Activated CD4-positive, alpha-beta T cell treated with anti-CD3 and anti-CD28 coated beads for 4 hours (primary cell): ENCODE measurements around the gene CGB8.
A peak's percentile ranks its signal among the peaks of the same experiment; 100 is the strongest.
"Not testable (repeated sequence)": the region's sequence is repeated elsewhere in the genome, so short reads cannot be mapped to it uniquely, and the experiment has no call there.

Experiments used
- DNase-seq, 2 donors: peaks; one replicate each; pipeline ENCODE4 v3.0.0-alpha.2; 2020

The CGB8 gene

DNA sequence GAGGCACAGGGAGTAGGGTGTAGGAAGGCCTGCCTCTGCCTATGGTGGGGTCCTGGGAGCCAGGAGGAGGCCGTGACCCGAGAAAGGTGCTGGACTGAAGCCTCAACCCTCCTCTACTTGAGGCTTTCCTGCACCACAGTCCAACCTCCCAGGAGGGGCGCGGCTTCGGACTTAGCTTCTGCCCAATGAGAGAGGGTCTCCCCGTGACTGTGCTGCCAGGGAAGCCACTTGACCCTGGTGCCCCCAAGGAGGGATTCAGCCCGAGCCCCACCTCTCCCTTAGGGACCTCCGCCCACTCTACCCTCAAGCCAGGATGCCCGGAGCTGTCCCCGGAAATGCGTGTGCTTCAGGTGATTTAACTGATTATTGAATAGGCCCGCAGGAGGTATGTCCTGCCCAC lies at the start of gene CGB8:
TSS of gene CGB8 (minus strand) at position 101 of the 400 bp plus-strand sequence. CDS start 372 bp downstream, outside the sequence.
- not testable (repeated sequence) for DNase-seq

DNA sequence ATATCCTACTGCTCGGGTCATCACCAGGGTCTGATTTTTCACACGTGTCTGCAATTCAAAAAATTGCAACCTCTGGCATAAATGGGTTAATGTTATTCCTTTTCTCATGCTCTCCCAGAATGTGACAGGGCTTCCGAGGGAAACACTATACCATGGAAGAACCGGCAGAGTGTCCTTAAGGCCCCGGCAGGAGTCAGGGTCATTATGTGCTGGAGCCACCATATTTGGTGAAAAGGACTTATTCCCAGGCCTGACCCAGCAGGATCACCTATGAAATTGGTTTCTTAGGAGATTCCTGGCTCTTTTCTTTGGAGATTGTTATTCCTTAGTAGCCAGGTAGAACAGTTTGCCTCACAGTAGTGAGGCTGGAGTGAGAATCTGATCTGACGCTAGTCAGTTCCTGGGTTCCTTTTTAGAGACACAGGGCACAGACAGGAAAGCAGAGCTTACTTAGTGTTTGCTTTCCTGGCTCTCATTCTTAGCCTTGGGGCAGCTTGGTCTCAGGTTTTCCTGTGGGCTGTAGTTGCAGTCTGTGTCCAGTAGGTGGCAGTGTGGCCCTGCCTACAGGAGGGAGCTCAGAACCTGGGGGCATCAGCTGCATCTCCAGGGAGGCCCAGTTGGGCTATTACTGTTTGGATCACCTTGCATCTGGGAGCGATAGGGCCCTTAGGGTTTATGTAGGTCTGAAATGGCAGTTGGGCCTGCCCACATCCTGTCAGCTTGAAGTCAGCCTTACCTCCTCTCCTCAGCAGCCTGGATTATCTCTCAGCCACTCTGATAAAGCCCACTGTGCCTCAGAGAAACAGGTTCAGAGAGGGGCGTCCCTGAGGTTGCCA lies 48.8 kb upstream of the CGB8 start:
- peak; percentile 58 to 76 for DNase-seq

DNA sequence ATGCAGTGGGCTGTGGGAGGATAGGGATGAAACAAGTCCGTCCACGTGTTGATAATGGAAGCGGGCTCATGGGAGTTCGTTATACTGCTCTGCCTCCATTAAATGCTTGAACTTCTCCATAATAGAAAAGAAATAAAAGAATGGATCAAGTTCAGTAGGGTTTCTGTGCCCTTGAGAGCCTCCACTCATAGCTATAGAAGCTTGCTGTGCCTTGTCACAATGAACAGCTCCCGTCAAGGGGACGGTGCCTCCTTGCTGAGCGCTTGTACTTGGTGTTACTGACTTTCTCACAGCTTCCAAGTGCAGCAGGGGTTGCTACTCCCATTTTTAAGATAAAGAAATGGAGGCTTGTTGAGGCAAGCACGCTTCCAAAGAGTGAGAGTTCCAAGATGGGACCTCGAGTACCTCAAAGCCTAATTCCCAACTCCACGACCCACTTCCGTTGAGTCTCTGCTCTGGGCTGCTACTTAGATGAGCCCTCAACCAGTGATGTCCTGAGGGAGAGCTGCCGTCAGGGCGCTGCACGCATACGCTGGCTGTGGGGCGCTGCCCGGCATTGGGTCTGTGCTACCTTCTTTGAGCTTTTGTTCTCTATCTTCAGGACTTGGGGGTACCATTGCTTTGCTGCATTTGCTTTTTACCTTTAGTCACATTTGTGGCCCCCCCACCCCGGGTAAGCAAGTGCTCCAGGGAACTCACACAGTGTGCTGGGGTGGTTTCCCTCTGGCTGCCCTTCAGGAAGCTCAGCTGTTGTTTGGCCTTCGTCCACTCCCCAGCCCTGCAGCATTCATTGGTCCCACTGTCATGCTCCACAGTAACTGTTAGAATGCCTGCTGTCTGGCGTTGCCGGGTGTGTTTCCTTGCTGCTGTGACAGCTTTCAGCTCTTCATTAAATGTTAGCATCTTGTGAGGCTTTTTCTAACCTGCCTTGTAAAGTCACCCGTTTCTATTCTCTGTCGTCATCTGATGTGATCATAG lies 45.9 kb upstream of the CGB8 start:
- no peak for DNase-seq

DNA sequence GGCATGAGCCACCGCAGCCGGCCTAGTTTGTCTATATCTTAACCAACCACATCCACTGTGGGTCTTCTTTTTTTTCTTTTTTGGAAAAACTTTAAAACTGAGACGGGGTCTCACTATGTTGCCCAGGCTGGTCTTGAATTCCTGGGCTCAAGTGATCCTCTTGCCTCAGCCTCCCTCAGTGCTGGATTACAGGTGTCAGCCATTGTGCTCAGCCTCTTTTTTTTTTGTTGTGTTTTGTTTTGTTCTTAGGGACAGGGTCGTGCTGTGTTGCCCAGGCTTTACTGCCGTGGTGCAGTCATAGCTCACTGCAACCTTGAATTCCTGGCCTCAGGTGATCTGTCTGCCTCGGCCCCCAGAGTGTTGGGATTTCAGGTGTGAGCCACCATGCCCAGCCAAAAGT lies 43.8 kb upstream of the CGB8 start:
- DNase-seq, result no peak

DNA sequence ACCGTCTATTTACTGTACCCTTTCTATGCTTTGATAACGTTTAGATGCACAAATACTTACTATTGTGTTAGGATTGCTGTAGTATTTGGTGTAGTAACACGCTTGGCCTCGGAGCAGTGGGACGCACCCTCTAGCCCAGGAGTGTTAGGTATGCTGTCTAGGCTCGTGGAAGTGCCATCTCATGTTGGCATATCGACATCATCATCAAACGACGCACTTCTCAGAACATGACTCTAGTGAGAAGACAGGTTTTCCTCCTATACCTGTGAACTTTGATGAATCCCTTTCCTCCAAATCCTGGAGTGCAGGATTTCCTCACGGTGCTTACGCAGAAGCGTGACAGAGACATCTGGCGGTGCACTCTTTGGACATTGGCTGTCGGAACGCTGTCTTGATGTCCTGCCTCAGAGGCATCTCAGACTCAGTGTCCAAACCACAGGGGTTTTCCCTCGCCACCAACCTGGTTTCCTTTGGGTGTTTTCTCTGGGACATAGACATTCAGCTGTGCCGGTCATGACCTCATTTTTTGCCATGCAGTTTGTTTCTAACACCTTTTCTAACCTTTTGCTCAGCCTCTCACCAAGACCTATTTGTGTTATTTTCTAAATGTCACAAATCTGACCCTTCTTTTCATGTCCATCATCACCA lies 42.6 kb upstream of the CGB8 start:
- no peak for DNase-seq

DNA sequence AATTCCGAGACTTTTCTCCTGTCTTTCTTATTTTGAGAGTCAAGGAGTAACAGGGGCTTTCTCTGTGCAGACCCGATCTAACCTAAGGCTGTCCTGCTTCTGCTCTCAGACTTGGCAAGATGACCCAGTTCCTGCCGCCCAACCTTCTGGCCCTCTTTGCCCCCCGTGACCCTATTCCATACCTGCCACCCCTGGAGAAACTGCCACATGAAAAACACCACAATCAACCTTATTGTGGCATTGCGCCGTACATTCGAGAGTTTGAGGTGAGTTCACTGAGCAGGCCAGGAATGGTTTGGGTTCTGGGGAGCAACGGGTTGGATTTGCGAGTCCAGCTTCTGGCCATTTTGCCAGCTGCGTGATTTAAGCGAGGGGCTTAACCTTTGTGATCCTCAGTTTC lies 37.4 kb upstream of the CGB8 start:
- no peak for DNase-seq

DNA sequence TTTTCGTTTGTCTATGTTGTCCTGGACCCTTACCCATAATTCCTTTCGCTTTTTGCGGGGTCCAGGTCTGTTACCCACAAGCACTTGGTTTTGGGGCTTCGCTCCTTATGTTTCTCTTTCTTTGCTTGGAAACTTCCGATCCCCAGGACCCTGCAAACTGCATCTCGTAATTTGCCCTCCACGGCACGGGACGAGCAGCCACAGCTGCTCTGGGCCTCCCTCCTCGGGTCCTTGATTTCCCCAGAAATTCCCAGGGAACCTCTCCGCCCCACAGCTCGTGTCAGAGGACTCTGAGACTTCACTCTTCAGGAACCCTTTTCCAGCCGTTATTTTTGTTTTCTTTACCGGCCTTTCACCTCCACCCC lies 36.9 kb upstream of the CGB8 start:
- DNase-seq, result no peak

DNA sequence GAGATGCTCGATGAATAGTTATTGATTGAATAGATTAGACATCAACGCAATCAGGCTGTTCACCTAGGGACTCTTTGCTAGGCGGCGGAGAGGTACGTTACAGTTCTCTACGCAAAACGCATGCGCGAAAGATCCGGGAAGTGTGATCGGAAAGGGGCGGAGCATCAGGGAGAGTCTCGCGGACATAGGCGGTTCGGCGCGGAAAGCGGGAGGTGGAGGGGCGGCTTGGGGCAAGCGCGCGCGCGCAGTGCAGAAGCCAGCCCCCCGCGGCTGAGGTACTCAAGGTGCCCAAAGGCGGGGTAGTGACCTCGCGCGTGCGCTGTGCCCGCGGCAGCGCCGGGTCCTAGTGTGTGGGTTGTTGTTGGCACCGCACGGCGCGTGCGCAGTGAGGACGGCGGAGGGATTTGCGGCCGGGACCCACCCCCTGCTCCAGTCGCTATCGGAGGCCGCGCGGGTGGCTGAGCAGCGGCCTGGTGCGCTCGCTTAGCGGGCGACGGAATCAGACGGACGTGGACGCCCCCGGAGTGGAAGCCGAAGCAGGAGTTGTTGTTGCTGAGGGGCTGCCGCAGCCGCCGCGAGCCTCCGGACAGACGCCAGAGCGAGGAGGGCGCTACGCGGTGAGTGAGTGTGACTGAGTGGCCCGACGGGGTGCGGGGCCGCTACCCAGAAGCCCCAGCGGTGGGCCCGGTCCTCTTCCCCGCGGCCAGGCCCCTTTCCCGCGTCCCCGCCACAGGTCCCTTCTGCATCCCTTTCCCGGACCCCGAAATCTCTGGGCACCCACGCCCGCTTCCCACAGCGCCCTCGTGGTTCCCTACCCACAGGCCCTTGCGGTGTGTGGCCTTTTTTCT lies 36.3 kb upstream of the CGB8 start, which contains the start of gene SNRNP70:
TSS of gene SNRNP70 (plus strand) at position 432 of the 848 bp plus-strand sequence. CDS start 964 bp downstream, outside the sequence.
- DNase-seq, result peak; percentile 97 to 99

DNA sequence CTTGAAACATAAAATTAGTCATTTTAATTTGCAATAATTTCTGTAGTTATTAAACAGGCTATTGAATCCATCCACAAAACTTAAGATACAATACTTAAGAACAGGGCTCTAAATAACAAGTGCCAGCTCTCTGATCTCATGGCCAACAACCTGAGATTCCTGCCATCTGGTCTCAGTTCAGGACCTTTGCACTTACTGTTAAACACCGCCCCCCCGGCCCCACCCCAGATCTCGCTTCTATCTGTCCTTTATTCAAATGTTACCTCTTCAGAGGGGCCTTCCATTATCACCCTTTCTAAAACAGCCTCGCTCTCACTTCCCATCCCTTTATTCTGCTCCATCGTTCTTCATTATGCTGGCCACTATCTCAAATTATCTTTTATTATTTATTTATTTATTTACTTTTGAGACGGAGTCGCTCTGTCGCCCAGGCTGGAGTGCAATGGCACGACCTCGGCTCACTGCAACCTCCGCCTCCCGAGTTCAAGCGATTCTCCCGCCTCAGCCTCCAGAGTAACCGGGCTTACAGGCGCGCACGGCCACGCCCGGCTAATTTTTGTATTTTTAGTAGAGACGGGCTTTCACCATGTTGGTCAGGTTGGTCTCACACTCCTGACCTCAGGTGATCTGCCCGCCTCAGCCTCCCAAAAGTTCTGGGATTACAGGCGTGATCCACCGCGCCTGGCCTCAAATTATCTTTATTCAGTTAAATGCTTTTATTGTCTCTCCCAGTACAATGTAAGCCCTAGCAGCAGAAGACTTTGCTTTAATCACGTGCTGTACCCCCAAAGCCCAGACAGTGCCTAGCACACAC lies 35.5 kb upstream of the CGB8 start:
- no peak for DNase-seq

DNA sequence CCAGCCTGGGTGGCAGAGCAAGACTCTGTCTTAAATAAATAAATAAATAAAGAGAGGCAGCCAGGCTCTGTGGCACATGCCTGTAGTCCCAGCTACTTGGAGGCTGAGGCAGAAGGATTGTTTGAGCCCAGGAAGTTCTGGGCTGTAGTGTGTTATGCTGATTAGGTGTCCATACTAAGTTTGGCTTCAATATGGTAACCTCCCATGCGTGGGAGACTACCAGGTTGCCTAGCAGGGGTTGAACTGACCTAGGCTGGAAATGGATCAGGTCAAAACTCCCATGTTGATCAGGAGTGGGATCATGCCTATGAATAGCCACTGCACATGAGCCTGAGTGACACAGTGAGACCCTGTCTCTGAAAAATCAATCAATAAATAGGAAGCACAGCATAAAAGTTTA lies 32.4 kb upstream of the CGB8 start:
- DNase-seq, result no peak

DNA sequence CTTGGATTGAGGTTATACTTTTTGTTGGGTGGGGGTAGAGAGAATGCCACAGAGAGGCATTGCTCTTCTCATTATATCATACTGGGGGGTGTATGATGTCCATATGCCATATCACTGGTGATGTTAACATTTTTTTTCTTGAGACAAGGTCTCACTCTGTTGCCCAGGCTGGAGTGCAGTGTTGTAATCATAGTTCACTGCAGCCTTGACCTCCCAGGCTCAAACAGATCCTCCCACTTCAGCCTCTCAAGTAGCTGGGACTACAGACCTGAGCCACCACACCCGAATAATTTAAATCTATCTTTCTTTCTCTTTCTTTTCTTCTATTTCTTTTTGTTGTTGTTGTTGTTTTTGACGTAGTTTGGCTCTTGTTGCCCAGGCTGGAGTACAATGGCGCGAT lies 31.5 kb upstream of the CGB8 start:
- no peak for DNase-seq

DNA sequence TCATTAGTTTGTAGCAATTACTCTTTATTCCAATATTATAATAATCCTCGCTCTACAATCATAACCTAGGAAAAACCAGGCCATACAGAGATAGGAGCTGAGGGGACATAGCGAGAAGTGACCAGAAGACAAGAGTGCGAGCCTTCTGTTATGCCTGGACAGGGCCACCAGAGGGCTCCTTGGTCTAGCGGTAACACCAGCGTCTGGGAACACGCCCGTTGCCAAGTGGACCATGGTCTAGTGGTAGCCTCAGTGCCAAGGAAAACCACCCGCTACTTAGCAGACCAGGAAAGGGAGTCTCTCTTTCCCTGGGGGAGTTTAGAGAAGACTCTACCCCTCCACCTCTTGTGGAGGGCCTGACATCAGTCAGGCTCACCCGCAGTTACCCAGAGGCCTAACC lies 26.0 kb upstream of the CGB8 start:
- DNase-seq, result not testable (repeated sequence)

DNA sequence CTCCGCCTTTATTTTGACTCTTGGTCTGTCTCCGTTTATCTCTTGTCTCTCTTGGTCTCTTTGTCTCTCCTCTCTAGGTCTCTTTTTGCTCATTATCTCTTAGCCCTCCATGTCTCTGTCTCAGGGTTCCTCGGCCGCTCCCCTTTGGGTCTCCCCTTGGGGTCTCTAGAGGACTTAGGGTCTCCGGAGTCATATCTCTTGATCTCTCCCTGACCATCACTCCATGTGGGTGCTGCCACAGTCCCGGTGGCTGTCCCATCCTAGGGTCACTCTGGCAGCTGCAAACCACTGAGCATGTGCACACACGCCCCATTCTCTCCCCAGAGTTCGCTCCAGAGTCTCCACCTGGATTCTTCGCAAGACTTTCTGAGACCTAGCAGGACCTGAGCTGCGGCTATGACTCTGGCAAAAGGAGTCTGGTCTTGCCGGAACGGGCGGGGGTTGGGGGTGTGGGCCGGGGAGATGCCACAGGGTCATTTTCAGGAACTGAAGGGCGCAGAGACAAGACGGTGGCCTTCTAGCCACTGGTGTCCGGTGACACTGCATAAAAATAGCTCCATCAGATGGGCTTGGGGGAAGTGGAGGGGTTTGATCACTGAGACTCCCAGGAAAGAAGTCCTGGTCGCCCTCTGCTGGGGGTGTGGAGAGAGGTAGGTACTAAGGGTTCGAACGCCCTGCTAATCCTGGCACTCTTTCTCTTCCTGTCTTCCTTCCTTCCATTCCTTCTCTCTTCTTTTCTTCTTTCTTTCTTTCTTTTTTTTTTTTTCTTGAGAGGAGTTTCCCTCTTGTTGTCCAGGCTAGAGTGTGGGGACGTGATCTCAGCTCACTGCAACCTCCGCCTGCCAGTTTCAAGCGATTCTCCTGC lies 24.8 kb upstream of the CGB8 start:
- DNase-seq, result no peak

DNA sequence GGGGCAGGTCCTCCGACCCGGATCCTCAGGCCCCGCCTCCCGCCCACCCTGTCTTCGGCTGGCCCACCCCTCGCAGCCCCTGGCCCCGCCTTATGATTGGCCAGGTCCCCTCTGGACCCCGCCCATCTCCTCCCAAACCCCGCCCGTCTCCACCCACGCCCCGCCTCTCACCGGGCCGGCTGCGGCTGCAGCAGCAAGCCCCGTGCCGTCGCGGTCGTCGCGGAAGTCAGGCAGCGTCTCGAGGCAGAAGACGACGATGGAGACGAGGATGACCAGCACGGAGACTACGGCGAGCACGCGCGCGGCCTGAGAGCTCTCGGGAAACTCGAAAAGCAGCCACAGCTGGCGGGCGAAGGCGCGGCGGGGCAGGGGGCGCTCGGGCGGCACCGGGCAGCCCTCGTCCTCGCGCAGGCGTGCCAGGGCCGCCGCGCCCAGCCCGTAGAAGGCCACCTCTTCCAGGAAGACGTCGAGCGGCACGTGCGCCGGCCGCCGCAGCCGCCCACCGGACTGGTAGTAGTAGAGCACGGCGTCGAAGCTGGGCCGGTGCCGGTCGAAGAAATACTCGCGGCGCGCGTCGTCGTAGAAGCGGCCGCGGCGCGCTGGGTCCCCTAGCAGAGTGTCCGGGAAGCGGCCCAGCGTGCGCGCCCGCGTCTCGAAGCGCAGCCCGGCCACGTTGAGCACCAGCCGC lies 23.1 kb upstream of the CGB8 start:
- DNase-seq, result peak; percentile 26 to 33

DNA sequence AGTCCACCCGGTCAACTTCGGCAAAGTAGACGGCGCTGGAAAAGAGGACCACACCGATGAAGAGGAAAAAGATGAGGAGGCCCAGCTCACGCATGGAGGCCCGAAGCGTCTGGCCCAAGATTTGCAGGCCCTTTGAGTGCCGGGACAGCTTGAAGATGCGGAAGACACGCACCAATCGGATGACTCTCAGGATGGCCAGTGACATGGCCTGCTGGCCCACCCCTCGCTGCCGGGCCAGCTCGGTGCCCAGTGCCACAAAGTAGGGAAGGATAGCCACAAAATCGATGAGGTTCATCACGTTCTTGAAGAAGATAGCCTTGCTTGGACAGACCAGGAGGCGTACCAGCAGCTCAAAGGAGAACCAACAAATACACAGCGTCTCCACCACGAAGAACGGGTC lies 21.5 kb upstream of the CGB8 start:
- no peak for DNase-seq

DNA sequence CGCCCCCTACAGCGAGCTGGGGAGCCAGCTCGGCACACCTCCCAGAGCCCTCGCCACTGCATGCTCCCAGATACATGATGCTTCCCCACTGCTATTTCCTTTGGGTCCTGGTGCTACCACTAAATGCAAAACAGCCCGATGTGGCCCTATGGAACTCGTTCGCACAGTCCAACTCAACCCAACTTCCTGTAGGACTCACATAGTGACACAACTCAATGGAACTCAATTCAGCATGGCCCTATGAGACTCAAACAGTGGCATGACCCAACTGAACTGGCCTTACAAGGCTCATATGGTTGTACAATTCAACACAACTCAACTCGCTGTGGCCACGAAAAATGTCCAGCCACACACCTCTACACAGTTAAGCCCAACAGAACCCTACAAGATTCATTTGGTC lies 20.1 kb upstream of the CGB8 start:
- DNase-seq, result no peak

DNA sequence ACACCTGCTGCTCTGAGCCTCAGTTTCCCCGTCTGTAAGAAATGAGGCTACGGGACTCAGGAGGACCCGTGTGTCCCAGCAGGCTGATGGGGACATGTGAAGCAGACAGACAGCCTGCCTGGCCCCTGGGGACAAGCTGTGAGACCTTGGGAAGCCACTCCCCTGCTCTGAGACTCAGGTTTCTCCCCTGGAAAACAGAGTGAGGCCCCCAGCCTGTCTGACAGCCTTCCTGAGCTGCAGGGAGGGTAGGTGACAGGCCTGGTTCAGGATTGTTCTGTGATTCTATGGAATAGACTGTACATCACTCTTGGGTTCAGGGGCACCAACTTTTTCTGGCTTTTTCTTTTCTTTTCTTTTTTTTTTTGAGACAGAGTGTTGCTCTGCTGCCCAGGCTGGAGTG lies 18.6 kb upstream of the CGB8 start:
- DNase-seq, result no peak

DNA sequence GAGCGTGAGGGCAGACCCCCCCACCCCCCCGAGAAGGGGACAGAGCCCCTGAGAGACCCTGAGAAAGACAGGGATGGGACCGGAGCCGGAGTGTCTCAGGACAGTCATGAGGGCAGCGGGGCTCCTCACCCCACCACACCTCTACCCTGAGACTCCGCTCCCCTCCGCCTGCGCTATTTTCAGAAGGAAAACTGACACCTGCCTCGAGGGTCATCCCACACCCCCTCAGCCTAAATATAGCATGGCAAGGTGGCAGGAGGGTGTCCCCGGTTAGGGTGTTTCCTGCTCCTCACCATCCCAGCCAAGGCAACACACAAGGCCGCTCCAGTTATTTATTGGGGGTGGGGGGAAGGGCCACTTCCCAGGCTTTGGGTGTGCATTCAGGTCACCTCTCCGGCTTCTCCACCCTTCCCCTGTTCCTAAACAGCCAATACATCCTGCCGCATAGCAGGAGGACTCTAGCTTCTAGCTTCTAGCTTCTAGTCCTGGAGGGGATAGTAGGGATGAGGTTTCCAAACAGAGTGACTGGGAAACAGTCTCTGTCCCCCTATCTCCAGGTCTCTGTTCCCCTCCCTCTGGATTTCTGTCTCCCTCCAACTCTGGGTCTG lies 17.1 kb upstream of the CGB8 start:
- no peak for DNase-seq
